Upper lobe of right lung (tissue), 1 donor: ENCODE data around the gene PM20D2. TPM values are rescaled to one million over a fixed set of nuclear protein-coding genes. Genes with fewer than 3 reads are reported as not detected.

ENCODE experiments used
- ATAC-seq: fragments of 200-7000 bp; cut with Tn5 transposase; one replicate; pipeline ENCODE4 v1.9.1; 2020; ENCODE audit warnings: mild to moderate bottlenecking, moderate library complexity
- DNase-seq: peaks from one replicate; pipeline ENCODE4 v3.0.0-alpha.2; 2020
- H3K27ac ChIP-seq: fragments of 200-600 bp; one replicate; pipeline ENCODE4 v1.8.0; 2022
- H3K27me3 ChIP-seq: fragments of 200-600 bp; one replicate; pipeline ENCODE4 v1.8.0; 2022; ENCODE audit warnings: mild to moderate bottlenecking
- H3K36me3 ChIP-seq: fragments of 200-600 bp; one replicate; pipeline ENCODE4 v1.8.0; 2022
- H3K4me1 ChIP-seq: fragments of 200-600 bp; one replicate; pipeline ENCODE4 v1.8.0; 2022
- H3K4me3 ChIP-seq: fragments of 200-600 bp; one replicate; pipeline ENCODE4 v1.8.0; 2022; ENCODE audit warnings: mild to moderate bottlenecking
- H3K9me3 ChIP-seq: fragments of 200-600 bp; one replicate; pipeline ENCODE4 v1.8.0; 2022
- CTCF ChIP-seq: fragments of 200-600 bp; IDR thresholded peaks from one replicate; pipeline ENCODE4 v1.8.0; 2022; ENCODE audit warnings: antibody characterized with exemption
- intact Hi-C: fragments of 100-400 bp; cut with DNase I; formaldehyde crosslinking; loops from one replicate; pipeline ENCODE4 v1.11.0; 2022
- total RNA-seq: library from RNA; stranded (reverse); fragmentation: NEBNext Ultra II Directional; extraction: Animal tissue kit (Norgen Biotek cat#: 25700); gene quantifications from one replicate; pipeline ENCODE4 v1.2.1, GENCODE V29; 2021
- donor health status: DM: no; HTN: yes; CAD: no; lungs with severe emphysema.

PM20D2 gene
- total RNA-seq, 1 donor from 2014 or later = 7.1 TPM

DNA sequence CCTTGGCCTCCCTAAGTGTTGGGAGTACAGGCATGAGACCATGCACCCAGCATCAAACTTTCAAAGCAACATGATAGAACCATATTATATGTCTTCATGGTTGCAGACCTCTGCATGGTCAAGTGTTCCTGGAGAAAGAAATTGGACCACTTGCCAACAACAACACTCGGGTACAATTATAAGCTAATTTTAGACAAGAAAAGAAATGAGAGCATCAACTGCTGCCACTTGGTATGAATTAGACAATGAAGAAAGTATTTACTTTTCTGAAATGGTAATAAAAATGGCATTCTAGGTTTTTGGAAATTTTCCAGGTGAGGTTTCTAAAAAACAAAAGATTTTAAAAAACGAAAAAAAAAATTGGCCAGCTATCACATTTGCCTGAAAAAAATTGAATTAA lies 7.7 kb upstream of the PM20D2 start:
- intact Hi-C loops = no loop called here
- DNase-seq = no peak
- no peaks in the 10 kb centered on the region for H3K4me1 ChIP-seq
- H3K27me3 ChIP-seq = no peaks in the 10 kb centered on the region
- no peak for ATAC-seq
- H3K36me3 ChIP-seq = no peaks in the 10 kb centered on the region
- no peak overlapping the region for H3K4me3 ChIP-seq
- no peaks in the 10 kb centered on the region for H3K9me3 ChIP-seq
- TF ChIP-seq CTCF = no peak
- no peak overlapping the region for H3K27ac ChIP-seq

DNA sequence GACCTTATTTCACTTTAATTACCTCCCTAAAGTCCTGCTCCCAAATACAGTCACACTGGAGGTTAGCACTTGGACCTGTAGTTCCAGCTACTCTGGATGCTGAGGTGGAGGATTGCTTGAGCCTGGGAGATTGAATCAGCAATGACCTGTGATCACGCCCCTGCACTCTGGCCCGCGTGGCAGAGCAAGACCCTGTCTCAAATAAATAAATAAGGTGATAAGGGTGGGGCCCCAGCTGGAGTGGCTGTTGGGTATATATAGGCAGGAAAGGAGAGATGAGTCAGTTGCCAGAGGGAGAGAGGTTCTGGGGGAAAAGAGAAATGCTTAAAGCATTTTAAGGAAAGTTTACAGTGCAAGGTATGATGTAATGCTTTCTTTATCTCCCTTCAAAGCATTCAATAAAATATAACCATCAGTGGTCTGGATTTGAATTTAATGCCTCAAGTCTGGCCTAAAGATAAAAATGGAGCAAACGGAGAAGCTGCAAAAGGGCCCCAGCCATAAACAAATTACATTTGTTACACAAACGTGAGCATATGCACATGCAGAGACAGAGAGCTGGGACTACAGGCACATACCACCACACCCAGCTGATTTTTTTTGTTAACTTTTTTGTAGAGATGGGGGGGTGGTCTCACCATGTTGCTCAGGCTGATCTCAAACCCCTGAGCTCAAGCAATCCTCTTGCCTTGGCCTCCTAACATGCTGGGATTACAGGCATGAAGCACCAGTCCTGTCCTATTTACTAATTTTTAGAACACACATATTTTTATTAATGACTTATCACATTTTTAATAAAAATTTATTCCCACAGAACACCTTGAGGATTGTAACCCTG lies 6.1 kb upstream of the PM20D2 start:
- H3K4me1 ChIP-seq = no peaks in the 10 kb centered on the region
- H3K9me3 ChIP-seq = no peaks in the 10 kb centered on the region
- ATAC-seq (no peak), DNase-seq (no peak)
- no peaks in the 10 kb centered on the region for H3K36me3 ChIP-seq
- no peak for TF ChIP-seq CTCF
- no peaks in the 10 kb centered on the region for H3K27me3 ChIP-seq
- intact Hi-C loops = no loop called here
- H3K27ac ChIP-seq = no peak overlapping the region
- H3K4me3 ChIP-seq = no peak overlapping the region

DNA sequence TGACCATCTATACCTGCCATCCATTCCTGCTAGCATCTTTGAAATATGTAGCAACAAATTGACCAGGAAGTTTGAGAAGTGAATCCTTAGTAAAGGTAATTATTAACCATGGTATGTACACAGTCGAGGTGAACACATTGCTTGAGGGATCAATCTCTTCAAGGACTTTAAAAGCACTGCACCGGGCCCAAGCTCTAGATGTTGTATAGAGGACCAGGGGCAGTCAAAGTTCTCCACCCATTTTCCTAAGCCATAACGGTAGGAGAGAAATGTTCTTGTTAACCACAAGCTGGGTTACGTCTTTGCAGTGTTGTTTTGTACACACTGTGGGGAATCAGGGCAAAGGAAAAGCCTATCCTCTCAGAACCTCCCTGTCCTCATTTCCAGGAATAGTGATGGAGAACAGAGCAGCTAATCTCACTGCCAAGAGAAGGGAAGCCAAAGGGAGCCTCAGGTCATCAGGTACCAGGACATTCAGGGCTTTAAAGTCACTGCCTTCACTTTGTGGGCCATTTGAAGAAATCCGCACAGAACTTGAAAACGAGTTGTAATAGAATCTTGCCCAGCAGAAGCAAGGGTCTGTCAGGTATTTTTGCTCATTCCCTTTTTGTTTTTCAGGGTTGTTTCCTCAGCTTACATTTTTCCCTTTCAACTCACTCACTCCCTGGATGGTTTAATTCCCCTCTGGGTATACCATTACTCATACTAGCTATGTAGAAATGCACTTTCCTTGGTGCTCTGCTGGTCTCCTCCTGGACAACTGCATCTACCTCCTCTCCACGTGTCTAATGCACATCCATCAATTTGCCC lies 5.3 kb upstream of the PM20D2 start:
- ATAC-seq (peak; percentile 62), DNase-seq (no peak)
- Histone ChIP-seq H3K27me3 (no peaks in the 10 kb centered on the region), H3K9me3 (no peaks in the 10 kb centered on the region), H3K4me3 (no peak overlapping the region), H3K4me1 (no peaks in the 10 kb centered on the region), H3K27ac (no peak overlapping the region), H3K36me3 (no peaks in the 10 kb centered on the region)
- TF ChIP-seq CTCF = no peak
- intact Hi-C loops = no loop called here

DNA sequence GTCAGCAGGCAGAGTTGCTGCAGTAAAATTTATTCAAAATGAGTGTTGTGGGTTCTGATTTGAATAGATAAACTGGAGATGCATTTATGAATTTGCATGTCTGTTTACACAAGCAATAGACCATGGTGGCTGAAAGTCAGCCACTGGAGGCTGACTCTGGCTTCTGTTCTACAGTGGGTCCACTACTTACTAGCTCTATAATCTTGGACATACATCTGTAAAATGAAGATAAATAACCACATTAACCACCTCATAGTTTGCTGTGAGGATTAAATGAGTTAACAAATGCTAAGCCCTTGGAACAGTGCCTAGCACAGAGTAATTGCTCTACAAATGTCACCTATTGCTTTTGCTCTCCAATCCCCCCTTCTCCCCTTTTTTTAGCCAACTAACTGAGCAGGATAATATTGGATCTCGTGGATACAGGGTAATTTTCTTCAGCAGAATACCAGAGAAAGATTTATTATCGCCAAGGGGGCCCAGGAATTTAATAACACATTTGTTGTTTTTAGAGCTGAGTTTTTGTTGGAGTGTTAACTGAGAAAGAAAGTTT lies 1.4 kb upstream of the PM20D2 start:
- Histone ChIP-seq H3K27ac (no peak overlapping the region), H3K9me3 (no peaks in the 10 kb centered on the region), H3K36me3 (no peaks in the 10 kb centered on the region), H3K4me3 (no peak overlapping the region), H3K4me1 (peaks cover 8% of the 10 kb centered on the region), H3K27me3 (no peaks in the 10 kb centered on the region)
- no peak for TF ChIP-seq CTCF
- intact Hi-C loops = no loop called here
- ATAC-seq (no peak), DNase-seq (no peak)

DNA sequence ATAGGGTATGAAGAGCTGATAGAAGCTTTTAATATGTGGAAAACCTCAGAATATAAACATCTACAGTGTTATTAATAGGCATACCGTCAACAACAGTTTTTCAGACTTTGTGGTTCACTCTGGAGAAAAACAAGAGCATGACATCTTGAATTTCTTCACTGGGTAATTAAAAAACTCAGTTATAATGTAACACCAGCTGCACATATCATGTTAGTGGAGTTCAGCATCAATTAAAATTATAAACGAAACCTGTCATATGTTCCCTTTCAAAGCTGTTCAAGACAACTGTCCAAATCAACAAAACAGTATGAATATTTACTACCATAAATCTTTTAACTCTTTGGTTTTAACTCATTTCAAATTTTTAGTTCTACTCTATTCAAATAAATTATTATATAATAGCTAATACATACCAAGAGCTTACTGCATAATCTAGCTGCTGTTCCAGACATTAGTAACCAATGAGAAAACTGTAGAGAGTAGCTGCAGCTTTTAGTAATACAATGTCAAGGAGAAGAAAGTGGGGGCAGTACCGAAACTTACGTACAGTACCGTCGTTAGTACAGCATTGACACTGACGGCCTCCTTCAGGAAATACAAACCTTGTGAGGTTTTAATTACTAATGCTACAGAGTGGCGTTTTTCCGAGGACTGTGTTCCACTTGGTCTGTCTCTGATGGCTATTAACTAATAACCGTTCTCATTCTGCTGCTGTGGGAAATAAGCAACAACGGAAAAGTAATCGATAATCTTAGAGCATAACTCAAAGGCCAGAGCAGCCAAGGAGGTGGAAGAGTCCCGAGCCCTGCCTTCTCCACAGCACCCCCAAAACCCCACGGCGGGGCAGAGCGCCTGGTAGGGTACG lies 532 bp upstream of the PM20D2 start:
- H3K36me3 ChIP-seq = no peaks in the 10 kb centered on the region
- no peak for TF ChIP-seq CTCF
- peak; percentile 31 for ATAC-seq

More for the DNA sequence above, 532 bp upstream of the PM20D2 start:
- Histone ChIP-seq H3K4me1 (peaks cover 8% of the 10 kb centered on the region), H3K4me3 (peak overlapping the region; percentile 81), H3K9me3 (no peaks in the 10 kb centered on the region), H3K27ac (peak overlapping the region; percentile 80), H3K27me3 (no peaks in the 10 kb centered on the region)
- no peak for DNase-seq
- intact Hi-C loops = no loop called here
